CD4-positive, alpha-beta T cell treated with Interleukin-15 for 4 hours (primary cell): Measurements from ENCODE around the gene CYP3A5.
"Not testable (repeated sequence)": the region's sequence is repeated elsewhere in the genome, so short reads cannot be mapped to it uniquely, and the experiment has no call there.

Source experiments
- DNase-seq: peaks from one replicate; pipeline ENCODE4 v3.0.0-alpha.2; 2020; ENCODE audit warnings: low spot score

The CYP3A5 gene

GRCh38 chr7:99679400-99680191 lies at the start of gene CYP3A5:
Gene CYP3A5, minus strand, starts transcription at chr7:99679996. Its CDS starts 100 bp downstream, at chr7:99679896.
- DNase-seq = no peak

DNA sequence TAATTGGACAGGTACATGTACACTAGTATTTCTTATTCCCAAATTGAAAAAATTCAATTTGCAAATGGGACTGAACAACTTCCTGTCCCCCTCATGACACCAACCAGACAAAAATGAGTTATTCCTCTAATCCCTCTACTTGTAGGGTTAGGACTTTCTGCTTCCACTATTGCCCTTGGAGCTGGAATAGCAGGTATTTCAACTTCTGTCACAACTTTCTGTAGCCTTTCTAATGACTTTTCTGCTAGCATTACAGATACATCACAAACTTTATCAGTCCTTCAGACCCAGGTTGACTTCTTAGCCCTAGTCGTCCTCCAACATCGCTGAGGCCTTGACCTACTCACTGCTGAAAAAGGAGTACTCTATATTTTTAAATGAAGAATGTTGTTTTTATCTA lies 48.8 kb upstream of the CYP3A5 start:
- DNase-seq = no peak

- not testable (repeated sequence) for DNase-seq
Observed at GRCh38 chr7:99723201-99723600, 43.4 kb upstream of the CYP3A5 start.

DNA sequence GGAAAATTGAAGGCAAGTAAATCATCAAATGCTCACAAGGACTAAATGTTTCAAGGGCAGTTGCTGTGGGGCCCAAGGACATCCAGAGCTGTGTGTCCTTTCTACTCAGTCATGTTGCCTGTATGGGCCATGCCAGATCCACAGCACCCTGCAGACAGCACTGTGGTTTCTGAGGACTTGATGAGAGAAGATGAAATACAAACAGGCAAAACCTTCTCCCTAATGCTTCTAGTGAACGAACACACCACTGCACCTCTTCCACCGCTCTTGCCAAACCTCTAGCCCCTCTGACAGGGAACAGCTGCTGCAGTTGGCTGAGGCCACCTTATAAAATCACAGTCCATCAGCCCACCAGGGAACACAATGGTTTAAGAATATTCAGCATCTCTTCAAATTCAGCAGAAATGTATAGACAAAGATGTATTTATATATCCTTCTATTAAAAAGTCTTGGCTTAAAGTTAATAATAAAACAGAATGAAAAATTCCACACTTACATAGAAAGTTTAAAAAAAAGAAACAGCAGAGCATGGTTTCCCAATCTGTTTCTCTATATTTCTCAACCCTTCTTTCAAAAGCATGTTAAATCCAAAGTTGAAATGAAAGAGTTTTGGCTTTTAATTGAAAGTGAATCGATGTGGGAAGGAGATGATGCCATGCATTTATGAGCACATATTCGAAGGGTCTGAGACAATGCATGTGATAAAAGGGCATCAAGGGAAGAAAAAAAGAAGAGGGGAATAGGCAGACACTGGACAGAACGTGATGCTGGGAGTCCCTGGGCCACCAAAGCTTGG lies 41.2 kb upstream of the CYP3A5 start:
- DNase-seq = no peak

DNA sequence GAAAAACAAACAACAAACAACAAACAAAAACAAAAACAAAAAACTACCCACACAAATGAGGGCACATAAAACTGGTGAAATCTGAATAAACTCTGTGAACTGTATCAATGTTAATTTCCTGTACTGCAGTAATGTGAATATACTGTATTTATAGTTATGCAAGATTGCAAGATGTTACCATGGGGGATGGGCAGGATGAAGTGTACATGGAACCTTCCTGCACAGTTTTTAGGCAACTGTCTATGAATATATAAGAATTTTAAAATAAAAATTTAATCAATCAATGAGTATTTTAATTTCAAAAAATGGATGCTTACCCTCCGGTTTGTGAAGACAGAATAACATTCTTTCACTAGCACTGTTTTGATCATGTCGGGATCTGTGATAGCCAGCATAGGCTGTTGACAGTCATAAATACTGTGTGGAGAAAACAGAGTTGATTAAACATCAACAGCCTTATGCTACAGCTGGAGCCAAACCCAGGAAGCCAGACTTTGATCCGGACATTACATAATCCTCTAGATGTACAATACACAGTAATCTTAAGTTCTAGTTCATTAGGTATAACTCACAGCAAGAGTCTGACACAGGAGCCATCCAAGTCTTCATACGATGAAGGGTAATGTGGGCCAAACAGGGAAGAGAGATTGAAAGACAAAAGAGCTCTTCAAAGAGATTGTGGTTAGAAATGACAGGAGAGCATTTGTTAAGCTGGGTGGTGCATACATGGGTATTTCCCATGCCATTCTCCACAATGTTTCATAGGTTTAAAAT lies 40.4 kb upstream of the CYP3A5 start:
- no peak for DNase-seq

DNA sequence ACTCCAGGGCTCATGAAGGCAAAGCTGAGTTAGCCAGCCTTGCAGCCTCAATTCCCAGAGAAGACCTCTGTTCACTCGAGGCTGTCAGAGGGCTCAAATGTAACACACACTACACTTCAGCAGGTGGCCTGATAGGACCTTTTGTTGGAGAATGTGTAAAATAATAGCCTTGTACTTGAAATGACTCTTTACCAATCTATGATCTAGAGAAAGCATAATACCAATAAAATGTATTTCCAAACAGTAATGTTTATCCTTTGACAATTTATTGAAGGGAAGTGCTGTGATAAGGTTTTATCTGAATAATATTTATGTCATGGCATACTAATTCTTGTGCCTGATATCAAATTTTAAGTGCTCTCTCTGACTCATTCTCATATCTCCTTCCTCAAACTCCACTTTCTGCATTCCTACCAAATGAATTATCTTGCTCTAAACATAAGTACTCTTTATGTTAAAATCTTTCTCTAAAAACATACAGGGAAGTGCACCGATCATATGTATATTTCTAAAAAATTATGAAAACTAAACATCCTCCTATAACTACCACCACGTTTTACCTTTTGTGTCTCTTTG lies 34.3 kb upstream of the CYP3A5 start:
- DNase-seq = no peak

- no peak for DNase-seq
Observed at GRCh38 chr7:99709838-99710578, 30.2 kb upstream of the CYP3A5 start.

DNA sequence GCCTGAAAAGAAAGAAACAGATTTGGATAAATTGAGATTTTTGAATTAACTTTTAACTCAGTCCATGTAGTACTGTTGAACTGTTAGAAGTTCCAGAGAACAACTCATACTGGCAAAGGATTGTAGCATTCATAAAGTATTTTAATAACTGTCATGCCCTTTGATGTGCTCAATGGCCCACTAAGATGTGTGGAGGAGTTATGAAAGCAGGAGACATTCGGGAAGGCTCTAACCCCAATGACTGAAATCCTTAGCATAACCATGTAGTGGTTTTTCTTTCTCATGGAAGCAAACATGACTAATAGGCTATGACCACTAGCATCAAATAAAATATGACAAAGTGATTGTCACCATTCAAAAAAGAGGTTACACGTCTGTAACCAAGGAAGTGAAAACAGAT lies 29.5 kb upstream of the CYP3A5 start:
- DNase-seq = no peak

DNA sequence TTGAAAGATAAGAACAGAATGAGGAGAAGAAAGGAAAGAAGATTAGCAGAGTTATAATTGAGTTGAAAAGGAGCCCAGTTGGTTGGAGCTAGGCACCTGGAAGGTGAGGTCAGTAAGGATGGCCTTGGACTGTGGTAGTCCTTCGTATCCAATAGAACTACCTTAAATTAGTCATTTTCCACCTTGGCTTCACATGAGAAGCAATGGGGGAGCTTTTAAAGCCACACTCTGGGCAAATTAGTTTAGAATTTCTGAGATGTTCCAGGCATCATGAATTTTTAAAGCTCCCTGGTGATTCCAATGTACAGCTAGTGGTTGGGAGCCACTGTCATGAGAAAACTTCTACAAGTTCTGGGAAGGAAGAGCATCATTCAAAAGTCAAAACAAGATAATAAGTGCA lies 27.3 kb upstream of the CYP3A5 start:
- no peak for DNase-seq

DNA sequence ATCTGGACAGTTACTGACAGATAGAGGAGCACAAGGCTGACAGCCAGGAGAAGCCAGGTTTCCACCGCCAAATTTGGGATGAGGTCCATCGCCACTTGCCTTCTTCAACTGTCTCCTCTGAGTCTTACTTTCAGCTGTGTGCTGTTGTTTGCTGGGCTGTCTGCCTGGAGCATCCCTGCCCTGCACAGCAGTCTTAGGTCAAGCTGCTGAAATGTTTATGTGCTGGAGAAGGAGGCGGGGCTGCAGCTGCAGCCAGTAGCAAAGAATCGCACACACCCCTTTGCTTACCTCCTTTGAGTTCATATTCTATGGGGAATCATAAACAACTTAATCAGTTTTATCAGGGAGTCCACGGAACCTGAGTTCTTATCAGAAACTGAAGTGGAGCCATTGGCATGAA lies 20.1 kb upstream of the CYP3A5 start:
- no peak for DNase-seq

DNA sequence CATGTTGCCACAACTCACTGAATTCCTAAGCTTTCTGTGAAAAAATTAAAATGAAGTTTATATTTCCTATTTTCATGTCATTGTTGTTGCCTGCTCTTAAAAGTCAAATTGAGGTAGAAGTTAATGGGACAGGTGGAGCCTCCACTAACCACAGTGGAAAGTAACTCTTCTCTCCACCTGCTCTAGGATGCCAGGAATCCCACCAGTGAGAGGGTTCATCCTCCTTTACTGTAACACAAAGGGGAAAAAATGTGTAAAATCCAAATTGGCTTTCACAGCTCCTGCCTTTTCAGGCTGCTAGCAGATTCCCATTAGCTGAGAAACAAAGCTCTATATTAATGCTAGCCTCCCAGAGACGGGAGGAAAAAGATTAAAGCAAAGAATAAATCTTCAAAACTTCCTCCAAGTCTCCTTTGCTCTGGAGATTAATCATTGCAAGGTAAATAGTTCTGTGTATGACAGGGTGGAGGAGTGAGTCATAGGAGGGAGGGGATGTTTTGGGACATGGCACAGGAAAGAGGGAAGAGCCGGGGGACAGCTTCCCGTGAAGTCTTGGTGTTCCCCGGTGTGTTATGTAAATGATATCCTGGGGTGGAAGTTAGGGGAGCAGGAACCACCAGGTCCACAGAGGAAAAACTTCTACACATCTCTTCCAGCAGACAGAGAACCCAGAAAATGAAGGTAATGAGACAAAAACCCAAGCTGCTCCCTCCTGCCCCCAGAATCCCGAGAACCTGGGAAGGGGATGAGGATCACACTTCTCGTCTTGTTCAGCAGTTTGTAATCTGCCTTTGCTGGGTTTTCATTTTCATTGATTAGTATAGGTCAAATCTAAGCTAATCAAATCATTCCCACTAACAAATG lies 19.3 kb upstream of the CYP3A5 start:
- not testable (repeated sequence) for DNase-seq

DNA sequence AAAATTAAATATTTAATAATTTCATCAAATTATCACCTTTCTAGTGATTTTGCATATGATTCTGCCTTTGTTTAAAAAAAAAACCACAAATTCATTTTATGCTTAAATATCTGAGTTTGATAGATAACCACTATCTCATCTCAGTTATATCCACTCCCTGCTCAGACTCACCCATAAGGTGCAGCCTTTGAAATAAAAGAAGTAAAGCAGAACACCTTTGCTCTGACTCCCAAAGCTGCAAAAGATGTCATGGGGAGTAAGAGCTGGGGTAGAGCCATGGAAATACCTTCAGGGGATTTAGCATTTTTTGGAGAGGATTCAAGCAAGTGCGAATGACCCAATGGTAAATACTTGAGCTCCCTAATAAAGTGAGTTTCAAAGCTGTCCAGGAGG lies 15.1 kb upstream of the CYP3A5 start:
- no peak for DNase-seq

DNA sequence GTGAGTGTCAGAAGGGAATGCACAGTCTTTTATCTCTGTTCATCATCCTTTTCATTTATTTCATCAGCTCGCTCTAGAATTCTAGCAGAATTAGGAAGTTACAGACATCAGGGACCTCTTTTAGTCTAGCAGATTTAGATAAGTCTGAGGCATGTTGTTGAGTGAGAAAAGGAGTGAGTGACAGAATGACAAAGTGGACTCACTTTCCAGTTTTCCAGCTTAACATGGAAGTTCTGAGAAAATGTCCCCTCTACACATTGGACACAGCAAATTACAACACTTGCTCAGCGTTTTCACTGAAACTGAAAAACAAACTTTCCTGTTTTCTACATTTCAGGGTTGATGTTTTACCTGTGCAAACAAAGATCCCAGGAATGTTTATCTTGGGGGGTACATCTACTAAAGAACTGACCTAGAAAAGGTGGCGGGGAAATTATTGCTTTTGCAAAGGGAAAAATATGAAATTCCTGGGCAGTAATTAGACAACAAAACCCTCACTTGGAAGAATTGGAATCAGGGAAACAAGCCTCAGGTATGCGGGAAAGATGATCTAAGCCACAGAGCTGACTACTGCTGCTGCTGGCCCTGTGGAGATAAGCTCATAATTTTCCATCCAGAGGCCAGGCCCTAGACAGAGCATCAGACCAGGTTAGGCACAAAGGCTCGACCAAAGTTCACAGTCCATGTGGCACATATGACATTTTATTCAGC lies 14.6 kb upstream of the CYP3A5 start:
- DNase-seq = no peak

GRCh38 chr7:99693427-99694200 lies 13.8 kb upstream of the CYP3A5 start:
- no peak for DNase-seq

DNA sequence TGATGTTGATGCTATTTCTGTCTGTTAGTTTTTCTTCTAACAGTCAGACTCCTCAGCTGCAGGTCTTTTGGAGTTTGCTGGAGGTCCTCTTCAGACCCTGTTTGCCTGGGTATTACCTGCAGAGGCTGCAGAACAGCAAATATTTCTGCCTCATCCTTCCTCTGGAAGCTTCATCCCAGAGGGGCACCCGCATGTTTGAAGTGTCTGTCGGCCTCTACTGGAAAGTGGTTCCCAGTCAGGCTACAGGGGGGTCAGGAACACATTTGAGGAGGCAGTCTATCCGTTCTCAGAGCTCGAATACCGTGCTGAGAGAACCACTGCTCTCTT lies 13.3 kb upstream of the CYP3A5 start:
- DNase-seq = no peak

GRCh38 chr7:99692563-99692962 lies 12.8 kb upstream of the CYP3A5 start:
- not testable (repeated sequence) for DNase-seq

- DNase-seq = not testable (repeated sequence)
Observed at GRCh38 chr7:99691658-99692057, 11.9 kb upstream of the CYP3A5 start.

- DNase-seq = not testable (repeated sequence)
Observed at GRCh38 chr7:99690918-99691317, 11.1 kb upstream of the CYP3A5 start.
